CD4-positive, alpha-beta T cell (primary cell): ENCODE results near the gene RGL1. TPM values are rescaled to one million over a fixed set of nuclear protein-coding genes. Genes with fewer than 3 reads are reported as not detected.
A peak's percentile ranks its signal among the peaks of the same experiment; 100 is the strongest.

Source experiments
- ATAC-seq: fragments of 200-7000 bp; cut with Tn5 transposase; one replicate; pipeline ENCODE4 v1.10.0; 2022; ENCODE audit warnings: mild to moderate bottlenecking; ENCODE audit not compliant: poor library complexity
- CTCF ChIA-PET: fragments of 350-600 bp; sonication (Branson Sonifier 250); formaldehyde crosslinking; loops from one replicate; lab custom pipeline; 2021; ENCODE audit warnings: antibody characterized with exemption, inconsistent platforms; lab: Charles Lee
- POLR2A ChIA-PET: fragments of 350-600 bp; sonication (Branson Sonifier 250); formaldehyde crosslinking; loops from one replicate; lab custom pipeline; 2021; ENCODE audit warnings: antibody characterized with exemption, inconsistent platforms; lab: Charles Lee
- DNase-seq, 14 experiments: peaks; one replicate each; pipeline ENCODE4 v3.0.0-alpha.2; 2013 to 2020; ENCODE audit warnings: mixed read lengths in 2 of 14
- H3K27ac ChIP-seq, 2 donors: one replicate each; pipeline versions ENCODE4 v1.5.1 to v1.7.0; 2013; ENCODE audit warnings: low read length in 2 of 2, low read depth in 1 of 2, mild to moderate bottlenecking in 1 of 2
- H3K27me3 ChIP-seq, 2 experiments: 1 replicate in 1 of 2; 2 replicates in 1 of 2; pipeline versions ENCODE4 v1.6.1 to v1.7.0; 2013; ENCODE audit warnings: low read length in 2 of 2, control low read depth in 1 of 2, mild to moderate bottlenecking in 1 of 2, moderate library complexity in 1 of 2; ENCODE audit not compliant: insufficient read depth in 2 of 2, control insufficient read depth in 1 of 2
- H3K36me3 ChIP-seq: one replicate; pipeline ENCODE4 v1.6.1; 2013; ENCODE audit warnings: low read length, control low read depth; ENCODE audit not compliant: insufficient read depth
- H3K4me1 ChIP-seq: one replicate; pipeline ENCODE4 v1.6.1; 2013; ENCODE audit warnings: low read length, control low read depth; ENCODE audit not compliant: insufficient read depth
- H3K4me3 ChIP-seq: one replicate; pipeline ENCODE4 v1.5.1; 2013; ENCODE audit warnings: mild to moderate bottlenecking, low read length, moderate library complexity
- H3K9me3 ChIP-seq, 2 experiments: 1 replicate in 1 of 2; 2 replicates in 1 of 2; pipeline versions ENCODE4 v1.6.1 to v1.7.0; 2013; ENCODE audit warnings: low read length in 2 of 2, mild to moderate bottlenecking in 2 of 2, control low read depth in 1 of 2, moderate library complexity in 1 of 2; ENCODE audit not compliant: control insufficient read depth in 1 of 2, insufficient read depth in 1 of 2
- H3K27ac Mint-ChIP-seq: one replicate; pipeline ENCODE4 v1.8.0; 2020; ENCODE audit warnings: mixed read lengths
- H3K27me3 Mint-ChIP-seq: one replicate; pipeline ENCODE4 v1.8.0; 2021; ENCODE audit warnings: mixed read lengths
- H3K36me3 Mint-ChIP-seq: one replicate; pipeline ENCODE4 v1.8.0; 2021; ENCODE audit warnings: low read depth, mixed read lengths
- H3K4me1 Mint-ChIP-seq: one replicate; pipeline ENCODE4 v1.8.0; 2021; ENCODE audit warnings: low read depth, mixed read lengths
- H3K4me3 Mint-ChIP-seq: one replicate; pipeline ENCODE4 v1.8.0; 2020; ENCODE audit warnings: mild to moderate bottlenecking, mixed read lengths
- H3K9me3 Mint-ChIP-seq: one replicate; pipeline ENCODE4 v1.8.0; 2020; ENCODE audit warnings: mixed read lengths
- intact Hi-C, 2 experiments: fragments of 100-400 bp; cut with DNase I in 1 of 2; cut with micrococcal nuclease in 1 of 2; formaldehyde crosslinking; loops; one replicate each; pipeline versions ENCODE4 v1.15.1 to v1.9.0; 2023 to 2025; cut with DNase I, micrococcal nuclease
- total RNA-seq, 174 experiments: library from RNA in 2 of 174; stranded (reverse) in 2 of 174; gene quantifications; one replicate each; pipeline ENCODE4 v1.2.3 and lab custom pipeline; 2021 to 2026
- TF ChIP-seq, protein P1 (sequence below): fragments of 200-600 bp; IDR thresholded peaks from one replicate; pipeline ENCODE4 v1.8.0; 2022; ENCODE audit warnings: antibody characterized with exemption, mild to moderate bottlenecking

RGL1 gene
- total RNA-seq, 2 experiments from 2014 or later: 1.2 to 1.8 TPM

DNA sequence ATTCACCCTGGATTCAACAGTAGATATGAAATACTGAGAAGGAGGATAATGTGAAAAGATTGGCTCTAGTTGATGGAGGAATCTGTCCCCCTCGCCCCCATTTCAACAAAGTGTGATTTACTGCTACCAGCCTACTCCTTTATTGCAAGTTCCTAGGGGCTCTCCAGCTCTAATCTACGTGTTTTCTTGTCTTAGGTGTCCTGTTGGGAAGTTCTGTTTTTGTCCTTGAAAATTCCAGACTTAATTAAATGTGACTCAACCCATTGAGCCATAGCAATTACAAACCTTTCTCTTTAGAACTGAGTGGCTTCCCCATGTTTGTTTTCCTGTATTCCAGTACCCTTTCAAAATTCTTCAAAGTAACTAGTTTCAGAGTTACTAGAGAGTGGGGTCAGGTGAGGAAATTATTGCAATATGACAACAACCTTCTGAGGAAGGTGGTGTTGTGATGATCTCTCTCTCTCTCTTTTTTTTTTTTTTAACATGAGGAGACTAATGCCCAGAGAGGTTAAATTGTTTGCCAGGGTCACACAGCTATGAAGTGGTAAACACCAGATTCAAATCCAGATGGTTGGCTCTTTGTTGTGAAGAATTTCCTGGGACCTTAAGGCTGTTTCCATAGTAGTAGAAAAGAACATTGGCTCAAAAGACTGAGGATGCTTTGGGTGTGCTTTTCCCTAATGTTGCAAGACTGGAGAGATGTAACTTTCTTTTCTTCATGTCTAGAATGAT lies 3.5 kb downstream of the RGL1 start:
- DNase-seq: no peak
- intact Hi-C loops: no loop called here
- peaks cover 37% of the 10 kb centered on the region for H3K27me3 Mint-ChIP-seq
- H3K4me3 ChIP-seq: no peak overlapping the region
- peaks cover 4% of the 10 kb centered on the region for H3K36me3 Mint-ChIP-seq
- H3K4me1 Mint-ChIP-seq: peaks cover 17% of the 10 kb centered on the region
- H3K36me3 ChIP-seq: no peaks in the 10 kb centered on the region
- no peaks in the 10 kb centered on the region for H3K9me3 ChIP-seq
- no peak overlapping the region for H3K4me3 Mint-ChIP-seq
- H3K27ac ChIP-seq: no peak overlapping the region
- CTCF ChIA-PET: no interaction called here
- ATAC-seq: no peak
- no peaks in the 10 kb centered on the region for H3K9me3 Mint-ChIP-seq
- TF ChIP-seq, protein P1, sequence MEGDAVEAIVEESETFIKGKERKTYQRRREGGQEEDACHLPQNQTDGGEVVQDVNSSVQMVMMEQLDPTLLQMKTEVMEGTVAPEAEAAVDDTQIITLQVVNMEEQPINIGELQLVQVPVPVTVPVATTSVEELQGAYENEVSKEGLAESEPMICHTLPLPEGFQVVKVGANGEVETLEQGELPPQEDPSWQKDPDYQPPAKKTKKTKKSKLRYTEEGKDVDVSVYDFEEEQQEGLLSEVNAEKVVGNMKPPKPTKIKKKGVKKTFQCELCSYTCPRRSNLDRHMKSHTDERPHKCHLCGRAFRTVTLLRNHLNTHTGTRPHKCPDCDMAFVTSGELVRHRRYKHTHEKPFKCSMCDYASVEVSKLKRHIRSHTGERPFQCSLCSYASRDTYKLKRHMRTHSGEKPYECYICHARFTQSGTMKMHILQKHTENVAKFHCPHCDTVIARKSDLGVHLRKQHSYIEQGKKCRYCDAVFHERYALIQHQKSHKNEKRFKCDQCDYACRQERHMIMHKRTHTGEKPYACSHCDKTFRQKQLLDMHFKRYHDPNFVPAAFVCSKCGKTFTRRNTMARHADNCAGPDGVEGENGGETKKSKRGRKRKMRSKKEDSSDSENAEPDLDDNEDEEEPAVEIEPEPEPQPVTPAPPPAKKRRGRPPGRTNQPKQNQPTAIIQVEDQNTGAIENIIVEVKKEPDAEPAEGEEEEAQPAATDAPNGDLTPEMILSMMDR: no peak
- POLR2A ChIA-PET: no interaction called here
- H3K4me1 ChIP-seq: peaks cover 12% of the 10 kb centered on the region
- no peak overlapping the region for H3K27ac Mint-ChIP-seq
- H3K27me3 ChIP-seq: peaks cover 0 to 3% of the 10 kb centered on the region in 2 experiments

DNA sequence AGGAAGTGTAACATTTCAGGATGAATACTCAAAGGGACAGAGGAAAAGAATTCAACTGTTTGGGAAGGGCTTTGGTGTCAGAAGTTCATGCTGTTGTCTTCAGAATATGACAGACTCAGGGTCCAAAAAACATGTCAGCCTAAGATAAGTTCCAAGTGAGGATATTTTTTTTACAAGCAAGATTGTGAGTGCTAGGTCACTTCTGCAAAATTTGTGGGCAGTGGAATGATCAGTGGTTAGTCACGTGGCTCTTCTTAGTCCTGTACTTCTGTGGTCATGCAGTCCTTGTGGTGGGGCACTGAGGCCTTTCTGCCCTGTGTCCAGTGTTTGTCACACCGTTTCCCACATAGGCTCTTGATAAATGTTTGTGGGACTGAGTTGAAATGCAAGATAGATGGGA lies 5.2 kb downstream of the RGL1 start:
- Mint-ChIP-seq H3K27me3 (peaks cover 37% of the 10 kb centered on the region), H3K4me3 (no peak overlapping the region), H3K4me1 (peaks cover 17% of the 10 kb centered on the region), H3K9me3 (no peaks in the 10 kb centered on the region), H3K27ac (no peak overlapping the region), H3K36me3 (no peaks in the 10 kb centered on the region)
- POLR2A ChIA-PET: no interaction called here
- Histone ChIP-seq H3K4me3 (no peak overlapping the region), H3K9me3 (no peaks in the 10 kb centered on the region), H3K4me1 (peaks cover 9% of the 10 kb centered on the region), H3K27ac (no peak overlapping the region), H3K36me3 (no peaks in the 10 kb centered on the region), H3K27me3 (peaks cover 0 to 3% of the 10 kb centered on the region in 2 experiments)
- ATAC-seq (no peak), DNase-seq (peak in 3 of 14 experiments; percentile 6 to 27 (median 14))
- TF ChIP-seq, protein P1: no peak
- intact Hi-C loops: no loop called here
- CTCF ChIA-PET: no interaction called here

DNA sequence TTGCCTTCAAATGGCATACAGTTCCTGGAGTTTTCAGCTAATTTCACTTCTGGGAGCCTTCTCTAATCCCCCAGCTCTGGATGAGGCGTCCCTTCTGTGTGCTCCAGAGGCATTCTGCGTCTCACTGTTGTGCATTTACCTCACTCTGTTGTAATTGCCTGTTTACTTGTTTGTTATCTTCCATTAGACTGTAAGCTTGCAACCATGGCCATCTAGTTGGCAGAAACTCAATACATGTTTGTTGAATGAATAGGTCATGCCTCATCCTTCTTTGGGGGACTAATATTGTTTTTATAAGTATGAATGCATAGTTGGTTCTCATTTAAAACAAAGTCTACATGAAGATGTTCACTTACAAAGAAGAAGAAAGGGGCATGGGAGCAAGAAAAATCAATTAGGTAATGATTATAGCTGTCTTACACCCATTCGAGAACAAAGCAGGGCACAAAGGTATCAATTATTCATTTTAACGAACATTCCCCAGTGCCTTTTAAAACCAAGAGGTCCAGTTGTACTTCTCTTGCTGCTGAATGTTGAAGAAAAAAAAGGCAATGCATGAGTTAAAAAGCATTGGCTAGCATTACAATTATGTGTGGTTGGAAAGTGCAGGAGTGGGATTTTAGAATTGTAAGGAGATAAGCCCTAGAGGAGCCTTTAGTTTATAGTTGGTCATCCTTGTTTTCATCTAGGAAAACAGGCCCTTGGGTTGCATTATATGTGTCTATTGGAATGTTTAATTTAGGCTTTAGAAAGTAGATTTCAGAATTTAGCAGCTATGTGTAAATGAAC lies 6.0 kb downstream of the RGL1 start:
- H3K27me3 ChIP-seq: no peaks in the 10 kb centered on the region
- POLR2A ChIA-PET: no interaction called here

More for the DNA sequence above, 6.0 kb downstream of the RGL1 start:
- Mint-ChIP-seq H3K27me3 (peaks cover 37% of the 10 kb centered on the region), H3K9me3 (no peaks in the 10 kb centered on the region), H3K4me3 (no peak overlapping the region), H3K36me3 (no peaks in the 10 kb centered on the region), H3K27ac (no peak overlapping the region), H3K4me1 (peaks cover 11% of the 10 kb centered on the region)
- TF ChIP-seq, protein P1: no peak
- intact Hi-C loops: no loop called here
- Histone ChIP-seq H3K36me3 (no peaks in the 10 kb centered on the region), H3K9me3 (no peaks in the 10 kb centered on the region), H3K4me3 (no peak overlapping the region), H3K4me1 (peaks cover 4% of the 10 kb centered on the region), H3K27ac (no peak overlapping the region)
- CTCF ChIA-PET: no interaction called here
- DNase-seq (no peak), ATAC-seq (no peak)
